ENCODE data around the gene VWA3B. TPM values are rescaled to one million over a fixed set of nuclear protein-coding genes. Genes with fewer than 3 reads are reported as not detected.
"Not testable (repeated sequence)": the region's sequence is repeated elsewhere in the genome, so short reads cannot be mapped to it uniquely, and the experiment has no call there.

Gene VWA3B
- total RNA-seq, 6 experiments from 2014 or later, result 0.09 to 0.24 (median 0.13) TPM; not detected in 2

GRCh38 chr2:98039085-98039756, 47.7 kb upstream of the VWA3B start:
- intact Hi-C loops (cut with DNase I), result no loop called here
- ATAC-seq, result no peak
- Histone ChIP-seq H3K4me3 (no peak overlapping the region), H3K27ac (no peak overlapping the region), H3K4me1 (no peaks in the 10 kb centered on the region), H3K36me3 (no peaks in the 10 kb centered on the region), H3K9me3 (no peaks in the 10 kb centered on the region), H3K27me3 (no peaks in the 10 kb centered on the region)
- WGBS (ENCODE audit: insufficient coverage, low coverage, low lambda C conversion rate, missing lambda C conversion rate), result 67% methylated on average over 11 of the region's 12 CpGs
- no peak for DNase-seq
- TF ChIP-seq, protein P1, sequence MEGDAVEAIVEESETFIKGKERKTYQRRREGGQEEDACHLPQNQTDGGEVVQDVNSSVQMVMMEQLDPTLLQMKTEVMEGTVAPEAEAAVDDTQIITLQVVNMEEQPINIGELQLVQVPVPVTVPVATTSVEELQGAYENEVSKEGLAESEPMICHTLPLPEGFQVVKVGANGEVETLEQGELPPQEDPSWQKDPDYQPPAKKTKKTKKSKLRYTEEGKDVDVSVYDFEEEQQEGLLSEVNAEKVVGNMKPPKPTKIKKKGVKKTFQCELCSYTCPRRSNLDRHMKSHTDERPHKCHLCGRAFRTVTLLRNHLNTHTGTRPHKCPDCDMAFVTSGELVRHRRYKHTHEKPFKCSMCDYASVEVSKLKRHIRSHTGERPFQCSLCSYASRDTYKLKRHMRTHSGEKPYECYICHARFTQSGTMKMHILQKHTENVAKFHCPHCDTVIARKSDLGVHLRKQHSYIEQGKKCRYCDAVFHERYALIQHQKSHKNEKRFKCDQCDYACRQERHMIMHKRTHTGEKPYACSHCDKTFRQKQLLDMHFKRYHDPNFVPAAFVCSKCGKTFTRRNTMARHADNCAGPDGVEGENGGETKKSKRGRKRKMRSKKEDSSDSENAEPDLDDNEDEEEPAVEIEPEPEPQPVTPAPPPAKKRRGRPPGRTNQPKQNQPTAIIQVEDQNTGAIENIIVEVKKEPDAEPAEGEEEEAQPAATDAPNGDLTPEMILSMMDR (IDR thresholded peaks at IDR 0.05), result no peak
- TF ChIP-seq POLR2A (IDR thresholded peaks at IDR 0.05), result no peak

DNA sequence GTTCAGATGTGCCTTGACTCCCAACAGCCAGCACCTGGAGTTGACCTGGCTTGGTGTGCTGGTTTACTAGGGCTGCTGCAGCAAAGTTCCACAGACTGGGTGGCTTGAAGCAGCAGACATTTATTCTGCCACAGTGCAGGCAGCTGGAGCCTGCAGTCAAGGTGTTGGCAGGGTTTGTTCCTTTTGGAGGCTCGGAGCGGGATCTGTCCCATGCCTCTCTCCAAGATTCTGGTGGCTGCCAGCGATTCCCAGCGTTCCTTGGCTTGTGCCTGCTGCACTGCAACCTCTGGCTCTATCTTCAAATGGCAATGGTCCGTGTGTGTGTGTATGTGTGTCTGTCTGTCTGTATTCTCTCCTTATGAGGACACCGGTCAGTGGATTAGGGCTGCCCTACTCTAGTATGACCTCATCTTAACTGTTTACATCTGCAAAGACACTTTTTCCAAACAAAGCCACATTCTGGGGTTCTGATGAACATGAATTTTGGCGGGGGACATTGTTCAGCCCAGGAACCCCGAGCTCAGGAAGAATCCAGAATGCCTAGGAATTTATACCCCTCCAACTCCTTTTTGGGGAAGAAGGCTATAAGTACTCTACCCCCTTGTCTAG, 46.5 kb upstream of the VWA3B start:
- Histone ChIP-seq H3K27me3 (no peaks in the 10 kb centered on the region), H3K27ac (no peak overlapping the region), H3K4me3 (no peak overlapping the region), H3K4me1 (no peaks in the 10 kb centered on the region), H3K9me3 (no peaks in the 10 kb centered on the region), H3K36me3 (no peaks in the 10 kb centered on the region)
- DNase-seq (no peak), ATAC-seq (no peak)
- TF ChIP-seq POLR2A (IDR thresholded peaks at IDR 0.05), result no peak
- TF ChIP-seq, protein P1 (IDR thresholded peaks at IDR 0.05), result no peak
- intact Hi-C loops (cut with DNase I), result no loop called here
- WGBS (ENCODE audit: insufficient coverage, low coverage, low lambda C conversion rate, missing lambda C conversion rate), result 81% methylated on average over 3 of the region's 8 CpGs

DNA sequence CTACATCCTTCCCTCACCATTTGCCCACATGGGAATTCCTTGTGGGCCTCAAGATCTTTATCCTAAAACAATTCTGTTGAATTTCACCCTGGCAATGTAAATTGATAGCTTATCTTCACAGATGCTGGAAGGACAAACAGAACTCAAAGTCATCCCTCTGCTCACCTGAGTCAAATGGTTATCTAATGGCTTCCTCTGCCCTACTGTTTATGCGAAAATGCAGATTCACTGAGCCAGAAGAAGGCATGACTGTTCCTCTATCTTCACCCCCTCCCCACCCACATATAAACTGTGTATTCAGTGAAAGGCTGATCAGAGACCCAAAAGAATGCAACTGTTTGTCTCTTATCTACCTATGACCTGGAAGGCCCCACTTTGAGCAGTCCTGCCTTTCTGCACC, 43.9 kb upstream of the VWA3B start:
- no peak for ATAC-seq

DNA sequence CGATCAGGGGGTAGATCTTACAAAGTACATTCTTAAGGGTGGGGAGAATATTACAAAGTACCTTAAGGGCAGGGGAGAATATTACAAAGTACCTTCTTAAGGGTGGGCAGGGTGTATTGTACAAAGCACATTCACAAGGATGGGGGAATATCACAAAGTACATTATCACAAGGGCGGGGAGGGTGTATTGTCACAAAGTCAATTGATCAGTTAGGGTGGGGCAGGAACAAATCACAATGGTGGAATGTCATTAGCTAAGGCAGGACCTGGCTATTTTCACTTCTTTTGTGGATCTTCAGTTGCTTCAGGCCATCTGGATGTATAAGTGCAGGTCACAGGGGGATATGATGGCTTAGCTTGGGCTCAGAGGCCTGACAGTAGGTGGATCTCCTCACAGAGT, 42.2 kb upstream of the VWA3B start:
- 74% methylated on average over 2 of the region's 2 CpGs for WGBS (ENCODE audit: insufficient coverage, low coverage, low lambda C conversion rate, missing lambda C conversion rate)
- H3K27me3 ChIP-seq; H3K4me3 ChIP-seq; H3K4me1 ChIP-seq; DNase-seq; ATAC-seq; H3K9me3 ChIP-seq; H3K27ac ChIP-seq; intact Hi-C loops (cut with DNase I); H3K36me3 ChIP-seq: not testable (repeated sequence)

More for the DNA sequence above, 43.9 kb upstream of the VWA3B start:
- Histone ChIP-seq H3K4me1 (no peaks in the 10 kb centered on the region), H3K27ac (no peak overlapping the region), H3K27me3 (no peaks in the 10 kb centered on the region), H3K4me3 (no peak overlapping the region), H3K9me3 (no peaks in the 10 kb centered on the region), H3K36me3 (no peaks in the 10 kb centered on the region)
- no CpG with 5 or more reads among the region's 1 CpG for WGBS (ENCODE audit: insufficient coverage, low coverage, low lambda C conversion rate, missing lambda C conversion rate)
- intact Hi-C loops (cut with DNase I), result no loop called here
- no peak for DNase-seq
- TF ChIP-seq, protein P1 (IDR thresholded peaks at IDR 0.05), result no peak
- TF ChIP-seq POLR2A (IDR thresholded peaks at IDR 0.05), result no peak

GRCh38 chr2:98050070-98050469, 36.9 kb upstream of the VWA3B start:
- ATAC-seq (no peak), DNase-seq (no peak)
- H3K27me3 ChIP-seq, result no peaks in the 10 kb centered on the region
- 81% methylated on average over 2 of the region's 2 CpGs for WGBS (ENCODE audit: insufficient coverage, low coverage, low lambda C conversion rate, missing lambda C conversion rate)
- intact Hi-C loops (cut with DNase I), result no loop called here
- TF ChIP-seq POLR2A (IDR thresholded peaks at IDR 0.05), result no peak
- TF ChIP-seq, protein P1 (IDR thresholded peaks at IDR 0.05), result no peak
- H3K4me3 ChIP-seq, result no peak overlapping the region
- H3K4me1 ChIP-seq, result no peaks in the 10 kb centered on the region
- no peaks in the 10 kb centered on the region for H3K36me3 ChIP-seq
- H3K9me3 ChIP-seq, result no peaks in the 10 kb centered on the region
- H3K27ac ChIP-seq, result no peak overlapping the region
